IPS-20b (cell line): Measurements from ENCODE around the gene ARMH1.

Experiments
- H3K27ac ChIP-seq: one replicate; pipeline ENCODE4 v1.5.1; 2013; ENCODE audit warnings: low read length
- H3K27me3 ChIP-seq: 2 replicates; pipeline ENCODE4 v1.6.1; 2013; ENCODE audit warnings: mild to moderate bottlenecking, low read length, inconsistent platforms; ENCODE audit not compliant: insufficient read depth
- H3K36me3 ChIP-seq: 2 replicates; pipeline ENCODE4 v1.6.1; 2013; ENCODE audit warnings: low read depth, mild to moderate bottlenecking, inconsistent platforms, low read length, moderate library complexity; ENCODE audit not compliant: insufficient read depth
- H3K4me1 ChIP-seq: 2 replicates; pipeline ENCODE4 v1.6.1; 2013; ENCODE audit warnings: mild to moderate bottlenecking, control low read depth, inconsistent platforms, low read length, moderate library complexity; ENCODE audit not compliant: insufficient read depth
- H3K4me3 ChIP-seq: 2 replicates; pipeline ENCODE4 v1.5.1; 2013; ENCODE audit warnings: mild to moderate bottlenecking, low read length, inconsistent platforms
- H3K9ac ChIP-seq: 2 replicates; pipeline ENCODE4 v1.6.1; 2013; ENCODE audit warnings: low read depth, mild to moderate bottlenecking, inconsistent platforms, low read length, moderate library complexity
- H3K9me3 ChIP-seq: 2 replicates; pipeline ENCODE4 v1.6.1; 2013; ENCODE audit warnings: mild to moderate bottlenecking, low read depth, low read length, inconsistent platforms; ENCODE audit not compliant: insufficient read depth

ARMH1 gene

GRCh38 chr1:44674113-44675000, at the start of gene ARMH1, which contains the start of gene TMEM53:
ARMH1 (plus strand) TSS chr1:44674714; CDS start chr1:44689698, 14,984 bp downstream.
TMEM53 (minus strand) TSS chr1:44674481; CDS start chr1:44674391, 90 bp downstream.
- Histone ChIP-seq H3K27ac (no peak within 1 kb of the TSS), H3K4me3 (peak within 1 kb of the TSS; percentile 91), H3K4me1 (peaks cover 9% of the 10 kb centered on the region), H3K27me3 (no peaks in the 10 kb centered on the region; the same call in 1 of the 2 replicates), H3K36me3 (no peaks in the 10 kb centered on the region), H3K9me3 (no peaks in the 10 kb centered on the region), H3K9ac (peak within 1 kb of the TSS; percentile 86; the same call in 1 of the 2 replicates)

GRCh38 chr1:44625348-44625747, 49.2 kb upstream of the ARMH1 start:
- H3K27ac ChIP-seq: no peak overlapping the region
- no peak overlapping the region for H3K4me3 ChIP-seq
- H3K4me1 ChIP-seq: no peaks in the 10 kb centered on the region

DNA sequence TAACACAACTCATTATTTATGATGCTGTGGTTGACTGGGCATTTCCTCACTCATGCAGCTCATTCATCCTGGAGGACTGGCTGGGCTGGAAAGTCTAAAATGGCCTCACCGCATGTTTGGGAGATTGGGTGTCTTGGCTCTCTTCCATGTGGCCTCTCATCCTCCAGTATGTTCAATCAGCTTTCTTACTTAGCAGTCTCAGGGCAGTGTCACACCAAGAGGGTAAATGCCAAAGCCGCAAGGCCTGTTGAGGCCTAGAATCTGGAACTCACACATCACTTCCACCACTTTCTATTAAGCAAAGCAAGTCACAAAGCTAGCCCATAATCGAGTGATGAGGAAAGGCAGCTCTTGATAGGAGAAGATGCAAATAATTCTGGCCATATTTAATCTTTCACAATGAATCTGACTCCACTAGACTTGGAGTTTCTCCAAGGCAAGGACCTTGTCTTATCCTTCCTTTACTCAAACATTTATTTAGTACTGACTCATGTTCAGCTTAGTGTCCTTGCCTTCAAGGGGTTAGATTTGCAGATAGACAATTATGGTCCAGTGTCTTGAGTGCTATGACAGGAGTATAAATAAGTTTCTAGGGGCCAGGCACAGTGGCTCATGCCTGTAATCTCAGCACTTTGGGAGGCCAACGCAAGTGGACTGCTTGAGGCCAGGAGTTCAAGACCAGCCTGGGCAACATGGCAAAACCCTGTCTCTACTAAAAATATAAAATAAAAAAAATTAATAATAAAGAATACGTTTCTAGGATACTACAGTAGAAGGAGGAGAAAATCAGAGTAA, 45.4 kb upstream of the ARMH1 start:
- H3K27me3 ChIP-seq: no peaks in the 10 kb centered on the region
- H3K9ac ChIP-seq: no peak overlapping the region

More at GRCh38 chr1:44625348-44625747, 49.2 kb upstream of the ARMH1 start:
- no peaks in the 10 kb centered on the region for H3K9me3 ChIP-seq
- no peaks in the 10 kb centered on the region for H3K36me3 ChIP-seq
- H3K9ac ChIP-seq: no peak overlapping the region
- no peaks in the 10 kb centered on the region for H3K27me3 ChIP-seq

DNA sequence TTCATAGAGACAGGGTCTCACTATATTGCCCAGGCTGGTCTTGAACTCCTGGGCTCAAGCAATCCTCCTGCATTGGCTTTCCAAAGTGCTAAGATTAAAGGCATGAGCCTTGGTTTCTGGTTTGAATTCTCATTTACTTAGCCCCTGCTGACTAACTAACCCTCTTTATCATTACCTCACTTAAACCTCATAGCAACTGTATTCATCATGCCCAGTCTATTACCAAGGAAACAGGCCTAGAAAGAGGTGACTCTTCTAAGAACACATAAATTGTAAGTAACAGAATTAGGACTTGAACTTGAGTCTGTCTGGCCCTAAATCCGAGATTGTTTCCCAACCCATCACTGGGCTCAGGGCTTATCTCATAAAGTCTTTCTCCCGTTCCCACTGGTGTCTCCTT, 44.4 kb upstream of the ARMH1 start:
- no peaks in the 10 kb centered on the region for H3K27me3 ChIP-seq
- no peak overlapping the region for H3K27ac ChIP-seq
- no peak overlapping the region for H3K4me3 ChIP-seq
- H3K9me3 ChIP-seq: no peaks in the 10 kb centered on the region
- H3K36me3 ChIP-seq: peaks cover 21% of the 10 kb centered on the region
- H3K9ac ChIP-seq: no peak overlapping the region
- peaks cover 14% of the 10 kb centered on the region for H3K4me1 ChIP-seq

More for the DNA sequence above, 45.4 kb upstream of the ARMH1 start:
- no peak overlapping the region for H3K4me3 ChIP-seq
- no peak overlapping the region for H3K27ac ChIP-seq
- peaks cover 14% of the 10 kb centered on the region for H3K4me1 ChIP-seq
- no peaks in the 10 kb centered on the region for H3K9me3 ChIP-seq
- H3K36me3 ChIP-seq: peaks cover 11% of the 10 kb centered on the region

DNA sequence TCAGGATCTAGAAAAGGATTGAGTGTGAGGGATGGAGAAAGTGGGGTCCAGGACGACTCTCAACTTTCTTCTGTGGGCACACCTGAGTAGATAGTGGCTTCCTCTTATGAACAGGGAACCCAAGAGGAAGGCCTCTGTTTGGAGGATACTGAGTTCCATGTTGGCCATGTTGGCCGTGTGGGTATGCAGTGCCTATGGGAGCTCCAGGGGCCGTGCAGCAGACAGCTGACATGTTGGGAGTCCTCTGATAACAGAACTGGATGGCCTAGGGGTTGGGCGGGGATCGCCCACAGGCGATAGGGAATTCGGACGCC, 43.2 kb upstream of the ARMH1 start:
- Histone ChIP-seq H3K36me3 (peaks cover 33% of the 10 kb centered on the region), H3K9ac (peak overlapping the region; percentile 91), H3K4me1 (peaks cover 14% of the 10 kb centered on the region)

GRCh38 chr1:44631647-44632539, 42.6 kb upstream of the ARMH1 start:
- peak overlapping the region; percentile 91 for H3K9ac ChIP-seq
- H3K27ac ChIP-seq: peak overlapping the region; percentile 85
- peak overlapping the region; percentile 86 for H3K4me3 ChIP-seq
- no peaks in the 10 kb centered on the region for H3K27me3 ChIP-seq
- peaks cover 39% of the 10 kb centered on the region for H3K36me3 ChIP-seq
- H3K4me1 ChIP-seq: peaks cover 14% of the 10 kb centered on the region
- H3K9me3 ChIP-seq: no peaks in the 10 kb centered on the region

More for the DNA sequence above, 43.2 kb upstream of the ARMH1 start:
- Histone ChIP-seq H3K27me3 (no peaks in the 10 kb centered on the region), H3K27ac (peak overlapping the region; percentile 24), H3K4me3 (peak overlapping the region; percentile 86), H3K9me3 (no peaks in the 10 kb centered on the region)

DNA sequence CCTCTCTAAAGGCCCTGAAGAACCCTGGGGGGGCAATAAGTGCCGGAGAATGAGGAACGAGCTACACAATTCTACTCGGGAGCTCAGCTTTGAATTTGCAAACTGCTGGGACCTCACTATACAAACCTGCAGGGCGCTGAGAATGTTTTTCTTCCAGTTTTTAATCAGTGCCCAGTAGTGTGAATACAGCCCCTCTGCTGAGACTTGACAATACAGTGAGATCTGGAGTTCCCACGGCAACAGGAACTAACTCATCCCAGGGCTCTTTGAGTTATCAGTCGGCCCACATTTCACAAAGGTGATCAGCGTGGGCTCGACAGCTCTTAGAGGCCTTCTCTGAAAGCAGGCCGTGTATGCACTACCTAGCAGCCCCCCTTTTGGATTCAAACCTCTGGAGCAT, 41.9 kb upstream of the ARMH1 start:
- Histone ChIP-seq H3K36me3 (peaks cover 46% of the 10 kb centered on the region), H3K4me3 (peak overlapping the region; percentile 86), H3K9me3 (no peaks in the 10 kb centered on the region), H3K27me3 (no peaks in the 10 kb centered on the region), H3K4me1 (peaks cover 14% of the 10 kb centered on the region), H3K9ac (peak overlapping the region; percentile 91; the same call in 1 of the 2 replicates), H3K27ac (peak overlapping the region; percentile 85)

GRCh38 chr1:44634606-44635189, 39.8 kb upstream of the ARMH1 start:
- H3K27me3 ChIP-seq: no peaks in the 10 kb centered on the region

GRCh38 chr1:44635439-44635838, 39.1 kb upstream of the ARMH1 start:
- Histone ChIP-seq H3K4me1 (peaks cover 14% of the 10 kb centered on the region), H3K4me3 (no peak overlapping the region), H3K27me3 (no peaks in the 10 kb centered on the region), H3K9me3 (no peaks in the 10 kb centered on the region), H3K36me3 (peaks cover 71% of the 10 kb centered on the region), H3K9ac (no peak overlapping the region), H3K27ac (no peak overlapping the region)

More at GRCh38 chr1:44634606-44635189, 39.8 kb upstream of the ARMH1 start:
- H3K36me3 ChIP-seq: peaks cover 66% of the 10 kb centered on the region
- no peak overlapping the region for H3K4me3 ChIP-seq
- no peak overlapping the region for H3K9ac ChIP-seq
- H3K9me3 ChIP-seq: no peaks in the 10 kb centered on the region
- no peak overlapping the region for H3K27ac ChIP-seq
- H3K4me1 ChIP-seq: peaks cover 14% of the 10 kb centered on the region

DNA sequence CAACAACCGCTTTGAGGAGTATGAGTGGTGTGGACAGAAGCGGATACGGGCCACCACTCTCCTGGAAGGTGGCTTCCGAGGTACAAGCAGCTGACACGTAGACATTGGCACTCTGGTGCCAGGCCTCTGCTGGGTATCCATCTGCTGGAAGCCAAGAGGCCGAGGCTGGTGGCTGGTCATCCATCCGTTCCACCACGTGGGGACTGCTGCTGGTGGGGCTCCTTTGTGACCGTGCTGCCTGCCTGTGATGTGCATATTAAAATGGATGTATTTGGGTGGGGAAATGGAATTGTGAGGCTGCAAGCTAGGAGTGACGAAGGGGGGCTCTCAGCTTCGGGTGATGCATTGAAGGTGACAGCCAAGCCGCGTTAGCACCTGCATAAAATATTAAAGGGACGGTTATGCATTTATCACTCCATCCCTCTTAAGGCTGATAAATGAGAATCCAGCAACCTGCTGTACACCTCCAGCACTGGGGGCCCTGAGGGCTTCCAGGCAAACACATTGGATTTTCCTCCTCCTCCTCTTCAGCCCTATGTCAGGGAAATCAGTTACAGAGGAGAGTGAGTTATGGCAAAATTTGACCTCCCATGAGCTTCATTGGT, 38.3 kb upstream of the ARMH1 start:
- Histone ChIP-seq H3K36me3 (peaks cover 78% of the 10 kb centered on the region), H3K27me3 (no peaks in the 10 kb centered on the region), H3K4me3 (no peak overlapping the region), H3K9me3 (no peaks in the 10 kb centered on the region), H3K27ac (no peak overlapping the region), H3K9ac (no peak overlapping the region), H3K4me1 (peaks cover 11% of the 10 kb centered on the region)
